CD4-positive, CD25-positive, alpha-beta regulatory T cell (primary cell): ENCODE data around the gene SCAF1. TPM values are rescaled to one million over a fixed set of nuclear protein-coding genes. Genes with fewer than 3 reads are reported as not detected.
"Not testable (repeated sequence)": the region's sequence is repeated elsewhere in the genome, so short reads cannot be mapped to it uniquely, and the experiment has no call there.

ENCODE experiments used
- ATAC-seq, 2 donors: fragments of 150-1000 bp; cut with Tn5 transposase; one replicate each; pipeline ENCODE4 v1.10.0; 2021; ENCODE audit warnings: low read depth in 2 of 2, moderate number of reproducible peaks in 2 of 2, moderate library complexity in 1 of 2
- DNase-seq, 3 donors: peaks; one replicate each; pipeline versions ENCODE4 v3.0.0 to v3.0.0-alpha.2; 2012 to 2022; ENCODE audit warnings: mixed read lengths in 1 of 3
- H3K27ac ChIP-seq: one replicate; pipeline ENCODE4 v1.7.0; 2013; ENCODE audit warnings: mild to moderate bottlenecking, low read length; ENCODE audit not compliant: insufficient read depth, poor library complexity, severe bottlenecking
- H3K27me3 ChIP-seq: one replicate; pipeline ENCODE4 v1.7.0; 2013; ENCODE audit warnings: low read length; ENCODE audit not compliant: control insufficient read depth, insufficient read depth
- H3K36me3 ChIP-seq: one replicate; pipeline ENCODE4 v1.7.0; 2013; ENCODE audit warnings: mild to moderate bottlenecking, low read length, moderate library complexity; ENCODE audit not compliant: control insufficient read depth, insufficient read depth
- H3K4me1 ChIP-seq: 2 replicates; pipeline ENCODE4 v1.7.0; 2013; ENCODE audit warnings: mild to moderate bottlenecking, low read length; ENCODE audit not compliant: insufficient read depth, control insufficient read depth, poor library complexity, severe bottlenecking
- H3K4me3 ChIP-seq: one replicate; pipeline ENCODE4 v1.7.0; 2013; ENCODE audit warnings: low read depth, mild to moderate bottlenecking, low read length, moderate library complexity
- H3K9me3 ChIP-seq, 2 experiments: 1 replicate in 1 of 2; 2 replicates in 1 of 2; pipeline ENCODE4 v1.7.0; 2013; ENCODE audit warnings: low read length in 2 of 2, mild to moderate bottlenecking in 1 of 2, moderate library complexity in 1 of 2; ENCODE audit not compliant: control insufficient read depth in 2 of 2
- H3K27ac Mint-ChIP-seq, 3 donors: one replicate each; pipeline ENCODE4 v1.8.0; 2020 to 2022; ENCODE audit warnings: mild to moderate bottlenecking in 3 of 3, mixed read lengths in 3 of 3, moderate library complexity in 2 of 3
- H3K27me3 Mint-ChIP-seq: one replicate; pipeline ENCODE4 v1.8.0; 2022; ENCODE audit warnings: mild to moderate bottlenecking, mixed read lengths
- H3K36me3 Mint-ChIP-seq: one replicate; pipeline ENCODE4 v1.8.0; 2020; ENCODE audit warnings: mixed read lengths
- H3K4me1 Mint-ChIP-seq, 4 donors: one replicate each; pipeline ENCODE4 v1.8.0; 2020 to 2022; ENCODE audit warnings: mixed read lengths in 4 of 4, mild to moderate bottlenecking in 1 of 4
- H3K4me3 Mint-ChIP-seq, 4 donors: one replicate each; pipeline ENCODE4 v1.8.0; 2020 to 2022; ENCODE audit warnings: mild to moderate bottlenecking in 4 of 4, mixed read lengths in 4 of 4, moderate library complexity in 3 of 4
- H3K9me3 Mint-ChIP-seq, 7 donors: one replicate each; pipeline ENCODE4 v1.8.0; 2020 to 2022; ENCODE audit warnings: mixed read lengths in 7 of 7, mild to moderate bottlenecking in 3 of 7, moderate library complexity in 2 of 7
- polyA plus RNA-seq, 4 donors: library from polyadenylated mRNA; unstranded; fragments of 300-500 nt; fragmentation: Illumina TruSeq; gene quantifications; one replicate each; pipeline ENCODE4 v1.2.3, GENCODE V29; 2021
- total RNA-seq: library from RNA; stranded (reverse); gene quantifications from one replicate; pipeline ENCODE4 v1.2.3, GENCODE V29; 2022

SCAF1 gene
- total and polyA plus RNA-seq, 5 donors from 2014 or later: 0.53 to 47.4 (median 0.81) TPM; not detected in 1

GRCh38 chr19:49617860-49618259 is 24.1 kb upstream of the SCAF1 start:
- not testable (repeated sequence) for H3K4me3 ChIP-seq, H3K4me1 ChIP-seq, H3K27me3 ChIP-seq, ATAC-seq, H3K27ac ChIP-seq, H3K27me3 Mint-ChIP-seq, H3K9me3 ChIP-seq, H3K27ac Mint-ChIP-seq, DNase-seq, H3K4me3 Mint-ChIP-seq, H3K9me3 Mint-ChIP-seq
- peaks cover 60% of the 10 kb centered on the region for H3K36me3 ChIP-seq
- Mint-ChIP-seq H3K4me1 (peaks cover 0 to 16% (median 9%) of the 10 kb centered on the region in 4 donors), H3K36me3 (peaks cover 37% of the 10 kb centered on the region)

GRCh38 chr19:49624967-49625910 is 16.8 kb upstream of the SCAF1 start:
- Mint-ChIP-seq H3K9me3 (peaks cover 0 to 1% (median 0%) of the 10 kb centered on the region in 7 donors), H3K4me3 (no peak overlapping the region), H3K4me1 (peaks cover 0 to 4% (median 2%) of the 10 kb centered on the region in 4 donors), H3K27me3 (no peaks in the 10 kb centered on the region), H3K27ac (no peak overlapping the region), H3K36me3 (peaks cover 18% of the 10 kb centered on the region)
- DNase-seq (no peak), ATAC-seq (no peak)
- Histone ChIP-seq H3K9me3 (no peaks in the 10 kb centered on the region), H3K4me3 (no peak overlapping the region), H3K27ac (no peak overlapping the region), H3K4me1 (no peaks in the 10 kb centered on the region), H3K36me3 (peaks cover 24% of the 10 kb centered on the region), H3K27me3 (no peaks in the 10 kb centered on the region)

GRCh38 chr19:49626226-49626625 is 15.8 kb upstream of the SCAF1 start:
- Mint-ChIP-seq H3K4me3 (no peak overlapping the region), H3K36me3 (peaks cover 18% of the 10 kb centered on the region)
- no peak for ATAC-seq

GRCh38 chr19:49629659-49630058 is 12.3 kb upstream of the SCAF1 start:
- Mint-ChIP-seq H3K27ac (peak overlapping the region in 2 of 3 donors; percentile 31 to 69), H3K4me3 (no peak overlapping the region)
- ATAC-seq: no peak

More at GRCh38 chr19:49626226-49626625, 15.8 kb upstream of the SCAF1 start:
- no peak for DNase-seq
- Histone ChIP-seq H3K4me1 (no peaks in the 10 kb centered on the region), H3K9me3 (no peaks in the 10 kb centered on the region), H3K27ac (no peak overlapping the region), H3K27me3 (no peaks in the 10 kb centered on the region), H3K36me3 (peaks cover 22% of the 10 kb centered on the region), H3K4me3 (no peak overlapping the region)
- H3K9me3 Mint-ChIP-seq: peaks cover 0 to 1% (median 0%) of the 10 kb centered on the region in 7 donors
- H3K4me1 Mint-ChIP-seq: peaks cover 0 to 4% (median 2%) of the 10 kb centered on the region in 4 donors
- no peaks in the 10 kb centered on the region for H3K27me3 Mint-ChIP-seq
- no peak overlapping the region for H3K27ac Mint-ChIP-seq

GRCh38 chr19:49631014-49631588 is 10.9 kb upstream of the SCAF1 start:
- H3K27me3 ChIP-seq: no peaks in the 10 kb centered on the region
- no peak overlapping the region for H3K27ac ChIP-seq
- Mint-ChIP-seq H3K9me3 (peaks cover 0 to 1% (median 0%) of the 10 kb centered on the region in 7 donors), H3K27ac (peak overlapping the region in 1 of 3 donors; percentile 49), H3K4me3 (no peak overlapping the region), H3K27me3 (no peaks in the 10 kb centered on the region), H3K4me1 (peaks cover 0 to 8% (median 2%) of the 10 kb centered on the region in 4 donors), H3K36me3 (peaks cover 4% of the 10 kb centered on the region)
- ATAC-seq: no peak
- no peaks in the 10 kb centered on the region for H3K36me3 ChIP-seq
- no peak for DNase-seq
- no peaks in the 10 kb centered on the region for H3K4me1 ChIP-seq
- H3K4me3 ChIP-seq: no peak overlapping the region
- H3K9me3 ChIP-seq: no peaks in the 10 kb centered on the region

More at GRCh38 chr19:49629659-49630058, 12.3 kb upstream of the SCAF1 start:
- Mint-ChIP-seq H3K4me1 (peaks cover 0 to 2% (median 0%) of the 10 kb centered on the region in 4 donors), H3K36me3 (peaks cover 4% of the 10 kb centered on the region), H3K27me3 (no peaks in the 10 kb centered on the region), H3K9me3 (peaks cover 0 to 1% (median 0%) of the 10 kb centered on the region in 7 donors)
- Histone ChIP-seq H3K27me3 (no peaks in the 10 kb centered on the region), H3K4me1 (no peaks in the 10 kb centered on the region), H3K4me3 (no peak overlapping the region), H3K9me3 (no peaks in the 10 kb centered on the region), H3K27ac (no peak overlapping the region), H3K36me3 (peaks cover 4% of the 10 kb centered on the region)
- no peak for DNase-seq

GRCh38 chr19:49631610-49632192 is 10.3 kb upstream of the SCAF1 start:
- ATAC-seq: no peak
- Histone ChIP-seq H3K9me3 (no peaks in the 10 kb centered on the region), H3K27me3 (no peaks in the 10 kb centered on the region), H3K4me3 (no peak overlapping the region), H3K4me1 (no peaks in the 10 kb centered on the region), H3K27ac (no peak overlapping the region), H3K36me3 (no peaks in the 10 kb centered on the region)
- H3K27ac Mint-ChIP-seq: peak overlapping the region in 1 of 3 donors; percentile 89
- no peak overlapping the region for H3K4me3 Mint-ChIP-seq
- H3K27me3 Mint-ChIP-seq: no peaks in the 10 kb centered on the region
- H3K9me3 Mint-ChIP-seq: peaks cover 0 to 1% (median 0%) of the 10 kb centered on the region in 7 donors
- H3K4me1 Mint-ChIP-seq: peaks cover 0 to 8% (median 2%) of the 10 kb centered on the region in 4 donors
- DNase-seq: no peak
- peaks cover 4% of the 10 kb centered on the region for H3K36me3 Mint-ChIP-seq

GRCh38 chr19:49632576-49632975 is 9.4 kb upstream of the SCAF1 start:
- Histone ChIP-seq H3K9me3 (no peaks in the 10 kb centered on the region), H3K36me3 (no peaks in the 10 kb centered on the region), H3K27ac (no peak overlapping the region), H3K27me3 (no peaks in the 10 kb centered on the region), H3K4me1 (peaks cover under 1% of the 10 kb centered on the region), H3K4me3 (no peak overlapping the region)
- peaks cover 0 to 1% (median 0%) of the 10 kb centered on the region in 7 donors for H3K9me3 Mint-ChIP-seq
- no peaks in the 10 kb centered on the region for H3K27me3 Mint-ChIP-seq
- no peak overlapping the region for H3K27ac Mint-ChIP-seq
- no peaks in the 10 kb centered on the region for H3K36me3 Mint-ChIP-seq
- no peak overlapping the region for H3K4me3 Mint-ChIP-seq
- H3K4me1 Mint-ChIP-seq: peaks cover 0 to 10% (median 2%) of the 10 kb centered on the region in 4 donors
- ATAC-seq (no peak), DNase-seq (no peak)
